ENCODE data around the gene CSF2RB.

The CSF2RB gene

DNA sequence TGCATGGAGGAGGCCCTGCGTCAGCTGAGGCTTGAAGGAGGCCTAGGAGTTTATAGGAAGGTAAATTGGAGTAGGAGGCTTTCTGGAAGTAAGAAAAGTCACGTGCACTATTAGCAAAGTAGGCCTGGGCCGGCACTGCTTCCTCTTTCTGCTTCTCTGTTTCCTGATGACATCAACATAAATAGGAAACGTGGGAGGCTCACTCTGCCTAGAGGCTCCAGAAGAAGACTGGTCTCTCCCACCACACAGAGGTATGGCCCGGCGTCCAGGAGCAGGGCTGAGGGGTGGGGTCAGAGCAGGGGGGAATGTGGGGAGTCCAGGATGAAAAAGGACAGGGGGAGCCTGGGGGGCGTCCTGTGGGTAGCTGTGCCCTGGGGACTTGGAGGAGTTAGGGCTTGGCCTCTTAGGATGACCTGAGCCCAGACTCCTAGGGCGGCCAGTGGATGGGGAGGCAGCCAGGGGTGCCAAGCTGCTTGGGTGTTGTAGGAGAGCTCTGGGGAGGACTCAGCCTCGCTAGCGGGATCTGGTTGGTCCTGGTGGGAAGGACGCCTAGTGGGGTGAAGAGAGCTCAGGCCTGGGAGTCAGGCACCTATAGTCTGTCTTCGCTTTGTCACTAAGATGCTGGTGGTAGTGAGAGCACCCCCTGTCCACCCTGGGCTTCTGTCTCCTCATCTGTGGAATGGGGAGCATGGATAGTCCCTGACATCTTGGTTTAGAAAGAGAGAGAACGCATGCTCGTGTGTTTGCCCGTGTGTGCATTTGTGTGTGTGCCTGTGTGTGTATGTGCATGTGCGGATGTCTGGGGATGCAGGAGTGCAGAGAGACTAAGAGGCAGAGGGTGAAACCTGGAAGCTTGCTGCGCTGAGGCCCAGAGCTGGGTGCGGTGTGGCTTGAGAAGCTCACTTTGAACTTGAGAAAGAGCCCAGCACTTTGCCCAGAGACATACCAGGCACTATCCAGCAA is at the start of gene CSF2RB:
Gene CSF2RB (plus strand): TSS at position 202 of the 963 bp plus-strand sequence. CDS start 8,580 bp downstream, outside the sequence.
- peak in 18 of 42 donors; percentile 3 to 59 (median 24) for DNase-seq
- intact Hi-C loops (cut with DNase I): no loop called here

DNA sequence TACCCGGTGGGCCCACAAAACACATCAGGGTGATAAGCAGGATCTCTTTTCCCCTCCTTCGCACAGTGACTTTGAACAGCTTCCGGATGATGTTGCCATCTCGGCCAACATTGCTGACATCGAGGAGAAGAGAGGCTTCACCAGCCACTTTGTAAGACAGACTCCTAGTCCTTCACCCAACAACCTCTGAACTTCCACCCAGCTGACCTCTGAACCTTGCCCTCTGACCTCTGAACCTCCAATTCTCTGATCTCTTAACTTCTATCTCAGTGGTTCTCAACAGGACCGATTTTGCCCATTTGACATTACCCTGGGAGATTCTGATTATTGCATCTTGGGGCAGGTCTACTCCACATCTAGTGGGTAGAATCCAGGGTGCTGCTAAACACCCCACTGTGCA is 49.4 kb upstream of the CSF2RB start:
- intact Hi-C loops (cut with DNase I): no loop called here
- DNase-seq: no peak

DNA sequence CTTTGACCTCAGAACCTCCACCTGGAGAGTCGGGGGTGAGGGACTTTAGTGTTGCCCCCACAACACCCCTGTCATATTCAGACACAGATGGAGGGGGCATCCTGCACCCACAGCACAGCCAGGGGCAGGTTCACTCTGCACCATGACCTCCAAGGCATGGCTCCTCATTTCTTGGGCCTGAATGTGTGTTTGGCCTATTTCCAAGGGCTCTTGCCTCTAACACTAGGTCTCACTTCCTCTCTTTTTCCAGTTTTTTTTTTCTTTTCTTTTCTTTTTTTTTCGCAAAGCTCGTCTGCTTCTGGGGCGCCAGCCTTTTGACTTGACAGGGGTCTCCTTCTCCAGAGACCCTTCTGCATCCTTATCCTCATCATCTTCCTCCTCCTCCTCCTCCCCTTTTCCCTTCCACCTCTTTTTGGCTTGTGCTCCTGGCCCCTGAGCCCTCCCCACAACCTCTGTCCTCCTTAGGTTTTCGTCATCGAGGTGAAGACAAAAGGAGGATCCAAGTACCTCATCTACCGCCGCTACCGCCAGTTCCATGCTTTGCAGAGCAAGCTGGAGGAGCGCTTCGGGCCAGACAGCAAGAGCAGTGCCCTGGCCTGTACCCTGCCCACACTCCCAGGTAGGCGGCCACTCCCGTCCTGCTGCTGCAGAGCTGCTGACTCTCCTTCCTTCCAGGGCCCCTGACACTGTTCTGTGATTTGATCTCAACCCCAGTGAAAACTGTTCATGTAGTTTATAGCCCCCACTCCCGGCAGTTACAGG is 48.8 kb upstream of the CSF2RB start:
- intact Hi-C loops (cut with DNase I): no loop called here

DNA sequence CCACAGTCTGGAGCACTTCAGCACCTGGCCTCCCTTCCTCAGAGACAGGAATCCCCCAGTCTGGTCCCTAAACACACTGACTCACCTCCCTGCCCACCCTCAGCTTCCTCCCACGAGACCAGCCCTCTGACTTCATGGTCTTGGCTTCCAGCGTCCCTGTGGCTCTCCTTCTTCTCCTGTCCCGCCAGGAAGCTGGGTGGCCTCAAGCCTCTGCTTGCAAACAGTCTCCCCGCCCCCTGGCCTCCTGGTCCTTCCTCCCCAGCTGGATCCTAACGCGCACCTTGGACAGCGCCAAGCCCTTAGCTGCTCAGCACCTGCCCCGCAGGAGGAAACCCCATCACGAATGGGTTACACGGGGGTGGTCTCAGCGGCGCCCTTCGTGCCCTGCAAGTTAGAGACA is 48.1 kb upstream of the CSF2RB start:
- intact Hi-C loops (cut with DNase I): no loop called here
- DNase-seq: no peak

More for the DNA sequence above, 48.8 kb upstream of the CSF2RB start:
- DNase-seq: no peak

DNA sequence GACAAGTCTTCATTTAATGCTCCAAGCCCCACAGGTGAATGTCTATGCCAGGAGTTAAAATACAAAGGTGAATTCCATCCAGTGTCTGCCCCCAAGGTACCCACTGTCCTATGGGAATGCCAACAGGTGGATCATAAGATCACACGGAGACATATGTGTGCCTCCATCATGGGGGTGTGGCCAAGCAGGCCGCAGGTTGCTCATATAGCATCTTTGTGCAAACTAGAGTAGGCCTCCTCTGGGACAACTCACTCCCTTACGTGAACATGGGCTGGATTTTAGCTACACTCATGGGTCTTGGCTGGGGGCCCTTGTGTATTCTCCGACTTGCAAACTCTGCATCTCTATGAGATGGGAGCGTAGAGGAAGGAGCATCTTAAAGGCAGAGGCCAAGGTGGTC is 45.7 kb upstream of the CSF2RB start:
- intact Hi-C loops (cut with DNase I): no loop called here
- no peak for DNase-seq

DNA sequence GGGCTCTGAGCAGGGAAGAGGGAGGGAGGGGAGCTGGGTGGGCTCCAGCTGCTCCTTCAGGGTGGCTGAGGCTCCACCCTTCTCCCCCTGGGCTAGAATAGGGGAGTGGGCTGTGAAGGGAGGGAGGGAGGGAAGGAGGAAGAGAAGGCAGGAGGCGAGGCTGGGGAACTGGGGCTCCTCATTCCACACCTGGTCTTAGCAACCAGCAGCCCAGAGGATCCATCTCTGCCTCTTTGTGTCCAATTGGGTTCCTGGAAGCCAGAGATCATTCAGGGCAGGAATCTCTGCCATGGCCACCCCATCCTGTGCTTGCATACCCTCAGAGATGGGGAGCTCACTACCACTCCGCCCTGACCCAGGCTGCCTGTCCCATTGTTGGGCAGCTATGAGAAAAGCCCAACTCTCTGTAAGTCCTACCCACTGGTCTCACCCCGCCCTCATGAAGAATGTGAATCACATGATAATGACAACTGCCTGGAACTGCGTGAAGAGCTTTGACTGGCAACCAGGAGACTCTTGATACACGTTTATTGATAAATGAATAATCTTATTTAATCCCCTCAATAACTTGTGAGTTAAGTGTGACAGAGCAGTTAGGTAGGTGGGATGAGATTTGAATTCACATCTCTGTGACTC is 44.8 kb upstream of the CSF2RB start:
- DNase-seq: no peak
- intact Hi-C loops (cut with DNase I): no loop called here

DNA sequence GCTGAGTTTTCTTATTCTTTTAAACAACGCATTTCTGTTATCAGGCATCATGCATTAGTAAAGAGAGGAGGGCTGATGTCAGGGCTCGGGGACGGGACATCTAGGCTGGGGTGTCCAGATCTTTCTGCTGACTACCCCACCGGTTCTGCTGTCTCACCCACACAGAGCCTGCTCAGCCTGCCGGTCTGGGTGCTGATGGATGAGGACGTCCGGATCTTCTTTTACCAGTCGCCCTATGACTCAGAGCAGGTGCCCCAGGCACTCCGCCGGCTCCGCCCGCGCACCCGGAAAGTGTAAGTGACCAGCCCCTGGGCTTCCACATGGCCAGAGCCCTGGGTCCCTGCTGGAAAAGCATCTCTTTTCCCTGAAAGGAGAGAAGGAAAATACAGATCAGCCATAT is 43.2 kb upstream of the CSF2RB start:
- intact Hi-C loops (cut with DNase I): no loop called here
- no peak for DNase-seq

DNA sequence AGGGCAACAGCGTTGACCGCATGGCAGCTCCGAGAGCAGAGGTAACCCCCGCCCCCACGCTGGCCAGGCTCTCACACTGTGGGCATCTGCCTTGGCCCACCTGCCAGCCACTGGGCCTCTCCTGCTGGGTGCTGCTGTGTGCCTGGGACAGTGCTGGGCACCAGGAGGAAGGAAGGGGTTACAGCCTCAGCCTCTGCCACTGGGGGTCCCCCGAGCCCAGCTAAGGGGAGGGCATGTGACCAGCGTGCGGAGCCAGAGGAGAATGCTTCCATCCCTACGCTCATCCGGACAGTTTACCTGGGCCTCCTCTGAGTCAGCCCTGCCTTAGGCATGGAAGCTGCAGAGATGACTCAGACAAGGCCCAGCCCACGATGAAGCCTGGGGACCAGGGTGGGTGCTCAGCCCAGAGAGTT is 41.8 kb upstream of the CSF2RB start:
- DNase-seq: no peak
- intact Hi-C loops (cut with DNase I): no loop called here

DNA sequence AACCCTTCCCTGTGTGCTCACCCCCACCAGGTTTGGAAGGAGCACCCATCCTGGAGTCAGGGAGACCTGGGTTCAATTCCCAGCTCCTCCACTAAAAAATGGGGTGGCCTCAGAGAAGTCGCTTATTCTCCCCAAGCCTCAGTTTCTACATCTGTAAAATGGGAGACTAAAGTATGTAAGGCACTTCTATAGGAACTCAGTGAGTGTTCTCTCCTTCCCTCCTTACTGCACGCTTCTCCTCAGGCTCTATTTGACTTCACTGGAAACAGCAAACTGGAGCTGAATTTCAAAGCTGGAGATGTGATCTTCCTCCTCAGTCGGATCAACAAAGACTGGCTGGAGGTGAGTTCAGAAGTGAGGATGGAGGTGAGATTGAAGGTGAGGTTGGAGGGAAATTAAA is 41.3 kb upstream of the CSF2RB start:
- DNase-seq: no peak

DNA sequence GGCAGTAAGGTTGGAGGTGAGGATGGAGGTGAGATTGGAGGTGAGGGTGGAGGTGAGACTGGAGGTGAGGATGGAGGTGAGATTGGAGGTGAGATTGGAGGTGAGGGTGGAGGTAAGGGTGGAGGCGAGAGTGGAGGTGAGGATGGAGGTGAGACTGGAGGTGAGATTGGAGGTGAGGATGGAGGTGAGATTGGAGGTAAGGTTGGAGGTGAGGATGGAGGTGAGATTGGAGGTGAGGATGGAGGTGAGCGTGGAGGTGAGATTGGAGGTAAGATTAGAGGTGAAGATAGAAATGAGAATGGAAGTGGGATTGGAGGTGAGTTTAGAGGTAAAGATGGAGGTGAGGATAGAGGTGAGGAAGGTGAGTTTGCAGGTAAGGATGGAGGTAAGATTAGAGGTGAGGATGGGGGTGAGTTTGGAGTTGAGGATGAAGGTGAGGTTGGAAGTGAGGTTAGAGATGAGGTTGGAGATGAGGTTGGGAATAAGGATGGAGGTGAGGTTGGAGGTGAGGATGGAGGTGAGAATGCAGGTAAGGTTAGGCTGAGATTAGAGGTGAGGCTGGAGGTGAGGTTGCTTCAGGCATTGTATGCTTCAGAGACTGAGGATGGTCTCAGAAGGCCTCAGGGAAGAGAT is 40.4 kb upstream of the CSF2RB start:
- no peak for DNase-seq
- intact Hi-C loops (cut with DNase I): no loop called here

More for the DNA sequence above, 41.3 kb upstream of the CSF2RB start:
- intact Hi-C loops (cut with DNase I): no loop called here

DNA sequence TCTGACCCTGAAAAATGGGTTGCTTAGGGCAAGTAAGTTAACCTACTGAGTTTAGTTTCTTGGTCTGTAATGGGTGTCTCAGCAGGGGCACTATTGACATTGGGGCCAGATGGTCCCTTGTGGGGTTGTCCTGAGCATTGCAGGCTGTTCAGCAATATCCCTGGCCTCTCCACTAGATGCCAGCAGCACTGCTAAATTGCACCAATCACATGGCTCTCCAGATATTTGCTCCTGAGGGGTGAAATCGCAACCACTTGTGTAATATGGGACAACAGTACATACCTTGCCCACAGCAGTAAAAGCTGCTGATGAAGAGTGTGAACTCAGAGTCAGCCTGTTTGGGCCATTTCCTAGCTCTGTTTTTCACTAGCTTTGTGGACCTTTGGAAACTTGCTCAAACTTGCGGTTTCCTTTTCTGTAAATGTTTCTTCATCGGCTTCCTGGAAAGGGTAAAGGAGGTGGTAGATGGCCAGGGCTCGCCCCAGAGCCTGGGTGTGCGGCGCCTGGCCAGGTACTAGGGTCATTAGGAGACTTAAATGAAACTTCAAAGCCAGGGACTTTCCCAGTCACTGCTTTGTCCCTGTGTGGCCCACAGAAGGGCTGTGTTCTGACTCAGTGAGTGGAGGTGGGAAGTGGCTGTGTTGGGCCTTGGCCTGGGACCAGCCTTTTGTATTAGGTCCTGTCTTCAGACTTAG is 39.7 kb upstream of the CSF2RB start:
- intact Hi-C loops (cut with DNase I): no loop called here
- peak in 18 of 42 donors; percentile 6 to 57 (median 26) for DNase-seq

DNA sequence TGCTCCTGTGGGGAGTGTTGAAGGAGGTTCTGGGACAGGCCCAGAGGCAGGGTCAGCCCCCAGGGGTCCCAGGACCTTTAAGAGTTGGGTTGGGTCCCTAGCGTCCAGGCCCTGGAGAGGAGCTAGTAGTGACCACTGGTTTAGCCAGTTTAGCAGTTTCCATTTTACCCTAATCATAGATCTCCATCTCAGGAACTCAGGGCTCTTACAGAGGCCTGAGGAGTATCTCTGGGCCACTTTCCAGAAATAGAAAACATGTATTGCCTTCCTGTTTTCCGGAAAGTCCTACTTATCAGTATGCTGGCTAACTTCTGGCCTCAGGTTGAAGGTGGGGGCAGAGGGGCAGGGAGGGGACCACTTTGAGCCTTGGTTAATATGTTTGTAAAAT is 39.1 kb upstream of the CSF2RB start:
- no peak for DNase-seq
- intact Hi-C loops (cut with DNase I): no loop called here

DNA sequence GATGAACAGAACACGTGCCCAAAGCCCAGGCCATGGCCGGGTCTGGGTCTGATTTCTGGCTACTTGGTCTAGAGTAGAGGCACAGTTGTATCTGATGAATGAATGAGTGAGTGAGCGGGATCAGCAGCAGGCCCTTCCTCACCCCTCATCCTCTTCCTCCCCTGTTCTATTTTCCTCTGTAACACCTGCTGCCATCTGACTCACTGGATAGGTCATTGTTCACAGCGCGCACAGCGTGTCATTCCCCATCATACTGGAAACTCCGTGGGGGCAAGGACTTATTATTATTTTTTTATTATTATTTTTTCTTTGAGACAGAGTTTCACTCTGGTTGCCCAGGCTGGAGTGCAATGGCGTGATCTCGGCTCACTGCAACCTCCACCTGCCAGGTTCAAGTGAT is 38.7 kb upstream of the CSF2RB start:
- DNase-seq: no peak
- intact Hi-C loops (cut with DNase I): no loop called here

DNA sequence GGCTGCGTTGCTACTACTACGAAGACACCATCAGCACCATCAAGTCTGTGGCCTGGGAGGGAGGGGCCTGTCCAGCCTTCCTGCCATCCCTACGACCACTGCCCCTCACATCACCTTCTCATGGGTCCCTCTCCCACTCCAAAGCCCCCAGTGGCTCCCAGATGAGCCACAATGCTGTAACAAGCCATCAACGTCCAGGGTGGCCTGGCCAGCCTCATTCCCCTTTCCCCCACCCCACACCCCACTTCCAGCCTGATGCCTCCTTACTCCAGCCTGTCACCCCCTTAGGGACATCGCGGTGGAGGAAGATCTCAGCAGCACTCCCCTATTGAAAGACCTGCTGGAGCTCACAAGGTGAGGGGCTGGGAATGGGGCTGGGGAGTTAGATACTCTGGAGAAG is 37.7 kb upstream of the CSF2RB start:
- DNase-seq: no peak
- intact Hi-C loops (cut with DNase I): no loop called here

DNA sequence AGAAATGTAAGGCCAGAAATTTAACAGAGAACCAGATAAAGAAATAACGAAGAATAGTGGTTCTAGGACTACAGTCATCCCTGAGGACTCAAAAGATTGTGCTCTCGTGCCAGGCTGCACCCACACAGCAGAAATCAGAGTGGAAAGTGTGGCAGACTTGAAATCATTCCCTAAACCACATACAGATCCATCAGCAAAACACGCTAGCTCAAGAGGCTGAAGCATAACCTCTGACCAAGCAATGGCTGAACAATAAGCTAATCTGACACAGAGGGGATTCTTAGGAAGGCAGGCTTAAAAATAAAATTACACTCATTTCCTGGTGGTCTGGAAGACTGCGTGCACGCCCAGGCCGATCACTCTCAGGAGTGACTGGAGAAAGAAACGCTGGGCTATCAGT is 33.7 kb upstream of the CSF2RB start:
- intact Hi-C loops (cut with DNase I): no loop called here
- no peak for DNase-seq

DNA sequence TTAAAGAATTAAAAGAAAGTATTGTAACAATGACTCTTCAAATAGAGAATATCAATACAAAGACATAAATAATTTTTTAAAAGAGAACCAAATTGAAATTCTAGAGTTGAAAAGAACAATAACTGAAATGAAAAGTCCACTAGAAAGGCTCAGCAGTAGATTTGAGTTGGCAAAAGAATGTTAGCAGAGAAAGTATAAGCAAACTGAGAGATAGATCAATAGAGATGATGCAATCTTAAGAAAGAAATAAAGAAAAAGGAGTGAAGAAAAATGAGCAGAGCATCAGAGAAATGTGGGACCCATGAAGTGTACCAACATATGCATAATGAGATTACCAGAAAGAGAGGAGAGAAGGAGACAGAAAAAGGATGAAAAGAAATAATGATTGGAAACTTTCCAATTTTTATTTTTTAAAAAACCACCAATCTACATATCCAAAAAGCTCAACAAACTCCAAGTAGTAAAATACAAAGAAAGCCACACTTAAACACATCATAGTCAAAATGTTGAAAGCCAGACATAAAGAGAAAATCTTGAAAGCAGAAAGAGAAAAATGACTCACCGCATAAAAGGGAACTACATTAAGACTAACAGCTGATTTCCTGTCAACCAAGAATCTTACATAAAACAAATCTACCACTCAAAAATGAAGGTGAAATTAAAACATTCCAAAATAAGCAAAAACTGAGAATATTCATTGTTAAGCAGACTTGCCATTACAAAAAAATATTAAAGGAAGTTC is 31.8 kb upstream of the CSF2RB start:
- intact Hi-C loops (cut with DNase I): no loop called here
- DNase-seq: no peak

DNA sequence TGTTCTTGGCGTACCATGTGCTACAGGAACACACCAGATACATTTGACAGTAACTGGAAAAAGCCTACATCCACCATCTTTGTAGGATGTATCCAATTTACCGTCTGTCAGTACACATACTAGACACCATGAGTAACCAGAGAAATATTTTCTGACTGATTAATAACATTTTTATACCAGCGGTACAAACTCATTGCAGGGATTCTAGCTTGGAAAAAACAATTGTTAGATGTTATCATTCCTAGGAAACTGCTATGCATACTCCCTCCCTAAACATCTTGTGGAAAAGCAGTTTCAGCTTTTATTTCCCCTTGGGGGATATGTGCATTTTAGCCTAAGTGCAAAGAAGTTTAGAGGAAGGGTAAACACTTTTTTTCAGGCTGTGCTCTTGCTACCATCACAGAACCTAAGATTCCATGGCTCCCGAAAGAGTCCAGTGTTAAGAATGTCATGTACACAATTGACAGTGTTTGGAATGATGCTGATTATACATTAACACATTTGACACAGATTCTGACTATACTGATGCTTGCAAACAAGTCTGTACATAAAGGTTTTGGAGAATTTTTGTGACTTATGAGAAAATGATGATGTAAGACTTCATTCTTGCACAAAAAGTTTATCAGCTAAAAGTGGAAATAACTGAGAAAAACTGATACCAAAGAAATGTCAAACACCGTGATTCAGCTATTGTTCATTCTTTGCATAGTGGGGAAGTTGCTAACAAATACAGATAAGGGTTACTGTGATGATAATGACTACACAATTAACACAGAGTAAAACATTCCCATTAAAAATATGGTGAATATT is 28.9 kb upstream of the CSF2RB start:
- intact Hi-C loops (cut with DNase I): no loop called here
- DNase-seq: no peak

All from head of caudate nucleus (tissue), 42 donors.